ENCODE results near the gene CDKL5.

The CDKL5 gene

DNA sequence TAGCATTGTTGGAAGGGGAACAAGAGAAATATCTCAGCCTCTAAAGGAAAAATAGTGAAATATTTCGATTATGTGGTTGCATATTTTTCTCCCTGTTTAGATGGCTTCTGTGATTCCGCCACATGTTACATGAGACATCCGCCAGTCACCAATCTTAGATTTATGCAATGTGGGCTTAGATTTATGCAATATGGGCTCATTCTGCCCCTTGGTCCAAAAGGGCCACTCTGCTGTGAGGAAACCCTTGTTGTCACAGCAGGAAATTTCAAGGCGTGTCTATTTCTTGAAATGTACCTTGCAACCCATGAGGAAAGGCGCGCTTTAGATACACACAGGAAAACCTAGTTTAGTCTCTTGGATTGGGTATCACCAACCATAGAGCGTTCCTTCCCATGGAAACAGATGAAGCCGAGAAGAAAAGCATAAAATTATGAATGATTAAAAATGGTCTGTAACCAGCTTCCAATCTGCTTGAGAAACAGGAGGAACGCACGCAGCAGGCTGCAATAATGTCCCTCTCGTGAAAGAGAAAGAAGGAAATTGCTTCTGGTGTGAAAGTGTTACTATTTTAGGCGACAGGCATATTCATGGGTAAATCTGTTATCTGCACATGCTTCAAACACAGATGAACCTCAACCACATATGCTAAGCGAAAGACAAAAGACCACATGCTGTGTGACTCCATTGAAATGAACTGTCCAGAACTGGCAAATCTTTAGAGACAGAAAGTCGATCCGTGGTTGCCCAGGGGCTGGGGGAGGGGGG lies 242.8 kb downstream of the CDKL5 start:
- ChIA-PET CTCF (no interaction called here), POLR2A (no interaction called here)
- no peak for DNase-seq (ENCODE audit: extremely low spot score)
- TF ChIP-seq LEF1 (IDR thresholded peaks at IDR 0.05; ENCODE audit: borderline replicate concordance) (no peak), TARDBP (IDR thresholded peaks at IDR 0.05) (no peak), HDGF (IDR thresholded peaks at IDR 0.05; ENCODE audit: borderline replicate concordance) (no peak), ELF4 (IDR thresholded peaks at IDR 0.05) (no peak), L3MBTL2 (conservative IDR thresholded peaks at IDR 0.05) (no peak), BHLHE40 (IDR thresholded peaks at IDR 0.05; ENCODE audit: borderline replicate concordance) (no peak), NFRKB (IDR thresholded peaks at IDR 0.05) (no peak), FOXK2 (IDR thresholded peaks at IDR 0.05) (no peak), CTBP1 (IDR thresholded peaks at IDR 0.05; ENCODE audit: borderline replicate concordance) (no peak), ZNF384 (IDR thresholded peaks at IDR 0.05) (no peak), SUZ12 (IDR thresholded peaks at IDR 0.05) (no peak), FOXM1 (IDR thresholded peaks at IDR 0.05; ENCODE audit: borderline replicate concordance) (no peak), FOXA1 (IDR thresholded peaks at IDR 0.05) (no peak), ARNT (IDR thresholded peaks at IDR 0.05) (no peak), SP1 (IDR thresholded peaks at IDR 0.05) (no peak), PKNOX1 (IDR thresholded peaks at IDR 0.05) (no peak)

DNA sequence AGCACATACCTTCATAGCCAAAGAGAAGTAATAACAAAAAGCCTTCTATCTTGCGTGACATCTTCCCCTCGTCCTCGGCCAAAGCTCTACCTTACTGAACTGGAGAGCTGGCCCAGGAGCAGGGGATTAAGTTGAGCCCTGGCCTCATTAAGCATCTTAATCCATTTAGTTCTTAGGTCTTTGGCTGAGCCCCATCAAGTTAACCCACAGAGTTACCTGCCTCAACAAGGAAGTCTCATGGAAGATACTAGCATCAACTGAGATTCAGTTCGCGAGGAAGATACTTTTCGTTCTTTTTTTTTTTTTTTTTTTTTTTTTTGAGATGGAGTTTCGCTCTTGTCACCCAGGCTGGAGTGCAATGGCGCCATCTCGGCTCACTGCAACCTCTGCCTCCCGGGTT lies 246.6 kb downstream of the CDKL5 start, which contains the start of gene RS1:
RS1 (minus strand) TSS at position 101 of the 400 bp plus-strand sequence; CDS start at position 61, 40 bp downstream.
- POLR2A ChIA-PET, result no interaction called here
- no peak for DNase-seq (ENCODE audit: extremely low spot score)
- TF ChIP-seq SUZ12 (IDR thresholded peaks at IDR 0.05), result no peak
- TF ChIP-seq TARDBP (IDR thresholded peaks at IDR 0.05), result no peak
- CTCF ChIA-PET, result no interaction called here

- no peak for TF ChIP-seq HDGF (IDR thresholded peaks at IDR 0.05; ENCODE audit: borderline replicate concordance)
- TF ChIP-seq FOXA1 (IDR thresholded peaks at IDR 0.05), result no peak
- no peak for TF ChIP-seq TARDBP (IDR thresholded peaks at IDR 0.05)
- TF ChIP-seq LEF1 (IDR thresholded peaks at IDR 0.05; ENCODE audit: borderline replicate concordance), result no peak
- TF ChIP-seq ARNT (IDR thresholded peaks at IDR 0.05), result no peak
- TF ChIP-seq ELF4 (IDR thresholded peaks at IDR 0.05), result no peak
- TF ChIP-seq PKNOX1 (IDR thresholded peaks at IDR 0.05), result no peak
- TF ChIP-seq CTBP1 (IDR thresholded peaks at IDR 0.05; ENCODE audit: borderline replicate concordance), result no peak
- TF ChIP-seq NFRKB (IDR thresholded peaks at IDR 0.05), result no peak
- no peak for TF ChIP-seq BHLHE40 (IDR thresholded peaks at IDR 0.05; ENCODE audit: borderline replicate concordance)
- TF ChIP-seq FOXK2 (IDR thresholded peaks at IDR 0.05), result no peak
- no peak for TF ChIP-seq SP1 (IDR thresholded peaks at IDR 0.05)
- TF ChIP-seq L3MBTL2 (conservative IDR thresholded peaks at IDR 0.05), result no peak
- no peak for TF ChIP-seq FOXM1 (IDR thresholded peaks at IDR 0.05; ENCODE audit: borderline replicate concordance)
- TF ChIP-seq ZNF384 (IDR thresholded peaks at IDR 0.05), result no peak
- no peak for TF ChIP-seq SUZ12 (IDR thresholded peaks at IDR 0.05)
- ChIA-PET CTCF (no interaction called here), POLR2A (no interaction called here)
- peak; percentile 17 for DNase-seq (ENCODE audit: extremely low spot score)
Observed at GRCh38 chrX:18674417-18674787, 249.0 kb downstream of the CDKL5 start.

GRCh38 chrX:18674788-18675735 lies 249.7 kb downstream of the CDKL5 start:
- ChIA-PET POLR2A (no interaction called here), CTCF (interaction anchor here (0.6 to 1.1 kb wide), 2 partner anchors 11 to 124 kb away, joined by 4 read pairs; no protein-coding TSS in a partner anchor)
- DNase-seq (ENCODE audit: extremely low spot score), result peak; percentile 89
- no peak for TF ChIP-seq ARNT (IDR thresholded peaks at IDR 0.05)
- no peak for TF ChIP-seq SP1 (IDR thresholded peaks at IDR 0.05)
- no peak for TF ChIP-seq CTBP1 (IDR thresholded peaks at IDR 0.05; ENCODE audit: borderline replicate concordance)
- TF ChIP-seq FOXA1 (IDR thresholded peaks at IDR 0.05), result no peak
- 0 out of 2 replicates have a peak, but pooled peaks have one; percentile 35 for TF ChIP-seq TARDBP (IDR thresholded peaks at IDR 0.05)
- no peak for TF ChIP-seq HDGF (IDR thresholded peaks at IDR 0.05; ENCODE audit: borderline replicate concordance)
- no peak for TF ChIP-seq FOXK2 (IDR thresholded peaks at IDR 0.05)
- TF ChIP-seq LEF1 (IDR thresholded peaks at IDR 0.05; ENCODE audit: borderline replicate concordance), result no peak
- no peak for TF ChIP-seq FOXM1 (IDR thresholded peaks at IDR 0.05; ENCODE audit: borderline replicate concordance)
- no peak for TF ChIP-seq ELF4 (IDR thresholded peaks at IDR 0.05)
- TF ChIP-seq PKNOX1 (IDR thresholded peaks at IDR 0.05), result no peak
- no peak for TF ChIP-seq NFRKB (IDR thresholded peaks at IDR 0.05)
- no peak for TF ChIP-seq BHLHE40 (IDR thresholded peaks at IDR 0.05; ENCODE audit: borderline replicate concordance)
- peak; percentile 76 for TF ChIP-seq L3MBTL2 (conservative IDR thresholded peaks at IDR 0.05)
- TF ChIP-seq ZNF384 (IDR thresholded peaks at IDR 0.05), result peak; percentile 95
- no peak for TF ChIP-seq SUZ12 (IDR thresholded peaks at IDR 0.05)

GRCh38 chrX:18676050-18676449 lies 250.6 kb downstream of the CDKL5 start:
- CTCF ChIA-PET, result interaction anchor here (0.6 to 1.5 kb wide), 9 partner anchors 12 to 266 kb away, joined by 3 to 10 read pairs (median 4); no protein-coding TSS in a partner anchor
- no peak for TF ChIP-seq ZNF384 (IDR thresholded peaks at IDR 0.05)
- TF ChIP-seq SUZ12 (IDR thresholded peaks at IDR 0.05), result no peak
- no peak for TF ChIP-seq FOXM1 (IDR thresholded peaks at IDR 0.05; ENCODE audit: borderline replicate concordance)
- TF ChIP-seq LEF1 (IDR thresholded peaks at IDR 0.05; ENCODE audit: borderline replicate concordance), result no peak
- TF ChIP-seq PKNOX1 (IDR thresholded peaks at IDR 0.05), result no peak
- TF ChIP-seq BHLHE40 (IDR thresholded peaks at IDR 0.05; ENCODE audit: borderline replicate concordance), result no peak
- no peak for TF ChIP-seq HDGF (IDR thresholded peaks at IDR 0.05; ENCODE audit: borderline replicate concordance)
- TF ChIP-seq CTBP1 (IDR thresholded peaks at IDR 0.05; ENCODE audit: borderline replicate concordance), result no peak
- TF ChIP-seq FOXK2 (IDR thresholded peaks at IDR 0.05), result no peak
- no peak for TF ChIP-seq FOXA1 (IDR thresholded peaks at IDR 0.05)
- TF ChIP-seq NFRKB (IDR thresholded peaks at IDR 0.05), result no peak
- TF ChIP-seq SP1 (IDR thresholded peaks at IDR 0.05), result no peak
- TF ChIP-seq ARNT (IDR thresholded peaks at IDR 0.05), result no peak
- no peak for TF ChIP-seq TARDBP (IDR thresholded peaks at IDR 0.05)
- TF ChIP-seq L3MBTL2 (conservative IDR thresholded peaks at IDR 0.05), result no peak
- TF ChIP-seq ELF4 (IDR thresholded peaks at IDR 0.05), result no peak
- DNase-seq (ENCODE audit: extremely low spot score), result no peak
- POLR2A ChIA-PET, result interaction anchor here (1.1 kb wide), 1 partner anchor 31 kb away, joined by 5 read pairs; the partner anchor contains the start of gene PPEF1
